Left lobe of liver (tissue), 2 donors: ENCODE results near the gene FCHO2. TPM values are rescaled to one million over a fixed set of nuclear protein-coding genes. Genes with fewer than 3 reads are reported as not detected.

ENCODE experiments used
- ATAC-seq: fragments of 200-7000 bp; cut with Tn5 transposase; one replicate; pipeline ENCODE4 v1.9.1; 2020; ENCODE audit warnings: mild to moderate bottlenecking, moderate library complexity
- DNase-seq: peaks from one replicate; pipeline ENCODE4 v3.0.0-alpha.2; 2020; ENCODE audit warnings: low spot score
- total RNA-seq: library from RNA; stranded (reverse); gene quantifications from one replicate; pipeline ENCODE4 v1.2.1, GENCODE V29; 2021
- donor health status: DM: no; HTN: no; CAD: no; lungs with moderate emphysema.
- donor health status: DM: no; HTN: yes; CAD: no.

Gene FCHO2
- total RNA-seq, 1 donor from 2014 or later, result 9.4 TPM

- DNase-seq (no peak), ATAC-seq (no peak)
Observed at GRCh38 chr5:73104326-73104725, 148.5 kb downstream of the FCHO2 start.

GRCh38 chr5:73106335-73106734, 150.5 kb downstream of the FCHO2 start:
- DNase-seq (no peak), ATAC-seq (no peak)

GRCh38 chr5:73110190-73110589, 154.3 kb downstream of the FCHO2 start:
- DNase-seq, result no peak
- ATAC-seq, result no peak

- no peak for DNase-seq
Observed at GRCh38 chr5:73111536-73111935, 155.7 kb downstream of the FCHO2 start.

GRCh38 chr5:73112359-73112758, 156.5 kb downstream of the FCHO2 start:
- DNase-seq (no peak), ATAC-seq (no peak)

More at GRCh38 chr5:73111536-73111935, 155.7 kb downstream of the FCHO2 start:
- ATAC-seq, result no peak

- no peak for DNase-seq
- ATAC-seq, result no peak
Observed at GRCh38 chr5:73114044-73114688, 158.3 kb downstream of the FCHO2 start.

- ATAC-seq, result no peak
- DNase-seq, result no peak
Observed at GRCh38 chr5:73115399-73116051, 159.7 kb downstream of the FCHO2 start.

GRCh38 chr5:73116506-73116905, 160.7 kb downstream of the FCHO2 start:
- DNase-seq (no peak), ATAC-seq (no peak)

- no peak for ATAC-seq
Observed at GRCh38 chr5:73117088-73117740, 161.4 kb downstream of the FCHO2 start.

GRCh38 chr5:73118391-73118973, 162.6 kb downstream of the FCHO2 start:
- ATAC-seq (no peak), DNase-seq (no peak)

More at GRCh38 chr5:73117088-73117740, 161.4 kb downstream of the FCHO2 start:
- DNase-seq, result no peak

- ATAC-seq, result peak; percentile 73
- peak; percentile 95 for DNase-seq
Observed at GRCh38 chr5:73119451-73120157, 163.8 kb downstream of the FCHO2 start.

- DNase-seq (peak; percentile 91), ATAC-seq (peak; percentile 88)
Observed at GRCh38 chr5:73120222-73121118, 164.6 kb downstream of the FCHO2 start, which contains the start of gene TMEM171. TSS of gene TMEM171 (plus strand) at chr5:73120575. CDS start at chr5:73123374, 2,799 bp downstream.

- no peak for DNase-seq
- ATAC-seq, result peak; percentile 11
Observed at GRCh38 chr5:73121119-73121463, 165.2 kb downstream of the FCHO2 start.

- DNase-seq, result no peak
- no peak for ATAC-seq
Observed at GRCh38 chr5:73122875-73123810, 167.3 kb downstream of the FCHO2 start.

GRCh38 chr5:73125289-73125688, 169.4 kb downstream of the FCHO2 start:
- DNase-seq, result no peak
- no peak for ATAC-seq

- DNase-seq (peak; percentile 73), ATAC-seq (peak; percentile 92)
Observed at GRCh38 chr5:73126381-73126780, 170.5 kb downstream of the FCHO2 start.

GRCh38 chr5:73126957-73127356, 171.1 kb downstream of the FCHO2 start:
- DNase-seq, result no peak
- ATAC-seq, result no peak

GRCh38 chr5:73129143-73129542, 173.3 kb downstream of the FCHO2 start:
- DNase-seq (no peak), ATAC-seq (no peak)

GRCh38 chr5:73130811-73131210, 175.0 kb downstream of the FCHO2 start:
- ATAC-seq (no peak), DNase-seq (no peak)
